OCI-LY1 (cell line): ENCODE data around the gene HSPA5.

Source experiments
- H2AFZ ChIP-seq: fragments of 200-600 bp; sonication (generic), shearing (Covaris generic); 2 replicates; pipeline ENCODE4 v1.6.0; 2014; ENCODE audit warnings: antibody characterized with exemption, mild to moderate bottlenecking, low read length
- H3F3A ChIP-seq: fragments of 200-600 bp; sonication (generic), shearing (Covaris generic); 2 replicates; pipeline ENCODE4 v1.6.0; 2014; ENCODE audit warnings: mild to moderate bottlenecking, antibody characterized with exemption, low read length, moderate library complexity; ENCODE audit not compliant: insufficient read depth
- H3K27ac ChIP-seq: fragments of 200-600 bp; sonication (generic); 2 replicates; pipeline ENCODE4 v1.5.1; 2014; ENCODE audit warnings: low read length, mixed run types, mild to moderate bottlenecking, low read depth; ENCODE audit not compliant: poor library complexity, severe bottlenecking
- H3K27me3 ChIP-seq: fragments of 200-600 bp; sonication (generic); 2 replicates; pipeline ENCODE4 v1.6.0; 2014; ENCODE audit warnings: antibody characterized with exemption, mild to moderate bottlenecking, low read length, moderate library complexity; ENCODE audit not compliant: insufficient read depth
- H3K36me3 ChIP-seq: fragments of 200-600 bp; sonication (generic); 2 replicates; pipeline ENCODE4 v1.6.1; 2014; ENCODE audit warnings: mild to moderate bottlenecking, antibody characterized with exemption, low read length, moderate library complexity, mixed read lengths; ENCODE audit not compliant: insufficient read depth
- H3K4me1 ChIP-seq: fragments of 200-600 bp; sonication (generic); 2 replicates; pipeline ENCODE4 v1.5.1; 2014; ENCODE audit warnings: mild to moderate bottlenecking, low read length, moderate library complexity; ENCODE audit not compliant: insufficient read depth, severe bottlenecking
- H3K4me2 ChIP-seq: fragments of 200-600 bp; sonication (generic), shearing (Covaris generic); 2 replicates; pipeline ENCODE4 v1.6.1; 2014; ENCODE audit warnings: low read length
- H3K4me3 ChIP-seq: fragments of 200-600 bp; sonication (generic); 2 replicates; pipeline ENCODE4 v1.5.1; 2014; ENCODE audit warnings: low read length, low read depth, mild to moderate bottlenecking, mixed read lengths; ENCODE audit not compliant: poor library complexity, severe bottlenecking
- H3K79me2 ChIP-seq: fragments of 200-600 bp; shearing (Covaris generic); 2 replicates; pipeline ENCODE4 v1.6.1; 2016; ENCODE audit warnings: mixed run types, low read length, mixed read lengths; ENCODE audit not compliant: insufficient read depth
- H3K9ac ChIP-seq: fragments of 200-600 bp; sonication (generic), shearing (Covaris generic); 2 replicates; pipeline ENCODE4 v1.6.1; 2014; ENCODE audit warnings: mild to moderate bottlenecking, low read length, mixed read lengths
- H3K9me2 ChIP-seq: fragments of 200-600 bp; sonication (generic), shearing (Covaris generic); 2 replicates; pipeline ENCODE4 v1.6.1; 2014; ENCODE audit warnings: low read depth, mild to moderate bottlenecking, low read length, mixed read lengths
- H3K9me3 ChIP-seq: fragments of 200-600 bp; shearing (Covaris generic); 2 replicates; pipeline ENCODE4 v1.6.1; 2014; ENCODE audit warnings: low read length, mixed read lengths
- H4K20me1 ChIP-seq: fragments of 200-600 bp; sonication (generic), shearing (Covaris generic); 2 replicates; pipeline ENCODE4 v1.6.0; 2016; ENCODE audit warnings: mild to moderate bottlenecking, low read length; ENCODE audit not compliant: insufficient read depth
- EZH2 ChIP-seq: fragments of 200-600 bp; sonication (generic), shearing (Covaris generic); IDR thresholded peaks from 2 replicates; pipeline ENCODE4 v1.8.0; 2017; ENCODE audit warnings: borderline replicate concordance, mixed run types, mild to moderate bottlenecking, antibody characterized with exemption, low read length, moderate library complexity, mixed read lengths
- TF ChIP-seq, protein P1 (sequence below): fragments of 200-600 bp; sonication (generic), shearing (Covaris generic); IDR thresholded peaks from 2 replicates; pipeline ENCODE4 v1.5.1; 2017; ENCODE audit warnings: mild to moderate bottlenecking, antibody characterized with exemption, low read length, moderate library complexity, mixed read lengths

HSPA5 gene

DNA sequence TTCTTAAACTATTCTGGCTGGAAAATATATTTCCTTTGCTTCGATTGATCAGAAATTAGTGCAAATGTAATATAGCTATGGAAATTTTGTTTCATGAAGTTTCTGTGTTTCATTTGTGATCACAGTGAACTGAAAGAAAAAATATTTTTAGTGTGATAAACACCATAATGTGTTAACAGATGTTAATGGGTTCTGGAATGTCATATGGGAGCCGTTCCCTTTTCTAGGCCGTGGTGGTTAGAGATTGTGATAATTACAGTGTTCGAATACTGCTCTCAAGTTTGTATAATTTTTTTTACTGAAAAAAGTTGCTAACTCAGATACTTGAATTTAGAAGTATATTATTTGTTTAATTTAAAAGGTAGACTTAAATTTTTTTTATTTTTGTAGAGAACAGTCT is 39.8 kb upstream of the HSPA5 start:
- TF ChIP-seq EZH2, result no peak
- TF ChIP-seq, protein P1, sequence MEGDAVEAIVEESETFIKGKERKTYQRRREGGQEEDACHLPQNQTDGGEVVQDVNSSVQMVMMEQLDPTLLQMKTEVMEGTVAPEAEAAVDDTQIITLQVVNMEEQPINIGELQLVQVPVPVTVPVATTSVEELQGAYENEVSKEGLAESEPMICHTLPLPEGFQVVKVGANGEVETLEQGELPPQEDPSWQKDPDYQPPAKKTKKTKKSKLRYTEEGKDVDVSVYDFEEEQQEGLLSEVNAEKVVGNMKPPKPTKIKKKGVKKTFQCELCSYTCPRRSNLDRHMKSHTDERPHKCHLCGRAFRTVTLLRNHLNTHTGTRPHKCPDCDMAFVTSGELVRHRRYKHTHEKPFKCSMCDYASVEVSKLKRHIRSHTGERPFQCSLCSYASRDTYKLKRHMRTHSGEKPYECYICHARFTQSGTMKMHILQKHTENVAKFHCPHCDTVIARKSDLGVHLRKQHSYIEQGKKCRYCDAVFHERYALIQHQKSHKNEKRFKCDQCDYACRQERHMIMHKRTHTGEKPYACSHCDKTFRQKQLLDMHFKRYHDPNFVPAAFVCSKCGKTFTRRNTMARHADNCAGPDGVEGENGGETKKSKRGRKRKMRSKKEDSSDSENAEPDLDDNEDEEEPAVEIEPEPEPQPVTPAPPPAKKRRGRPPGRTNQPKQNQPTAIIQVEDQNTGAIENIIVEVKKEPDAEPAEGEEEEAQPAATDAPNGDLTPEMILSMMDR, result no peak
- Histone ChIP-seq H3K9ac (no peak overlapping the region), H3F3A (no peaks in the 10 kb centered on the region), H3K36me3 (peaks cover 5% of the 10 kb centered on the region; the same call in 1 of the 2 replicates), H3K4me1 (no peaks in the 10 kb centered on the region), H3K4me3 (no peak overlapping the region), H3K27ac (no peak overlapping the region), H3K79me2 (peaks cover 65% of the 10 kb centered on the region), H3K4me2 (no peak overlapping the region), H3K9me3 (no peaks in the 10 kb centered on the region), H2AFZ (no peak overlapping the region), H4K20me1 (no peaks in the 10 kb centered on the region), H3K27me3 (no peaks in the 10 kb centered on the region), H3K9me2 (no peaks in the 10 kb centered on the region)

GRCh38 chr9:125277411-125277810 is 36.3 kb upstream of the HSPA5 start:
- Histone ChIP-seq H3K79me2 (peaks cover 74% of the 10 kb centered on the region), H3K4me3 (no peak overlapping the region)

GRCh38 chr9:125276771-125277170 is 35.6 kb upstream of the HSPA5 start:
- Histone ChIP-seq H3K4me3 (no peak overlapping the region), H4K20me1 (no peaks in the 10 kb centered on the region), H3F3A (no peaks in the 10 kb centered on the region), H3K9ac (no peak overlapping the region), H3K36me3 (peaks cover 6% of the 10 kb centered on the region; the same call in 1 of the 2 replicates), H2AFZ (no peak overlapping the region), H3K79me2 (peaks cover 76% of the 10 kb centered on the region), H3K9me3 (no peaks in the 10 kb centered on the region), H3K4me1 (no peaks in the 10 kb centered on the region), H3K9me2 (no peaks in the 10 kb centered on the region), H3K27ac (no peak overlapping the region), H3K4me2 (no peak overlapping the region), H3K27me3 (no peaks in the 10 kb centered on the region)
- TF ChIP-seq EZH2, result no peak

More at GRCh38 chr9:125277411-125277810, 36.3 kb upstream of the HSPA5 start:
- TF ChIP-seq, protein P1, result no peak
- no peak for TF ChIP-seq EZH2
- H2AFZ ChIP-seq, result no peak overlapping the region
- H3K4me2 ChIP-seq, result no peak overlapping the region
- H3K9me3 ChIP-seq, result no peaks in the 10 kb centered on the region
- no peaks in the 10 kb centered on the region for H4K20me1 ChIP-seq
- H3K27me3 ChIP-seq, result no peaks in the 10 kb centered on the region
- H3K27ac ChIP-seq, result no peak overlapping the region
- no peaks in the 10 kb centered on the region for H3K4me1 ChIP-seq
- H3K9me2 ChIP-seq, result no peaks in the 10 kb centered on the region
- H3K36me3 ChIP-seq, result peaks cover 5% of the 10 kb centered on the region; the same call in 1 of the 2 replicates
- no peaks in the 10 kb centered on the region for H3F3A ChIP-seq
- H3K9ac ChIP-seq, result no peak overlapping the region

DNA sequence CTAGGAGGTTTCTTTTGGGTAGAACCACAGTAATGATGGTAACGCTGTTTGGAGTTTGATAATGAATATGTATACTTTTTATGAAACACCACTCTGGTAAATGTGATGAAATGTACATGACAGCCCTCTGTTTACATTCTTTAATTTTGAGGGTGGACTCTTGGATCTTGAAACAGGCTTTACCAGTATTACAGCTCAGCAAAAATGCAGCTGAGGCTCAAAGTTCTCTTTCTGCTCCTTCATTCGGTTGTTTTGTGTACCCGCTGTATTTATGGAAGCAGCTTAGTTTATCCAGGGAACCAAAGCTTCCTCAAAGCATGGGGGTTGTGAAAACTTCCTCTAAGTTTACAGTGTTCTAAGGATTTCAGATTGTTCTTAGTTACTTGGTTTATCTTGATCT is 31.6 kb upstream of the HSPA5 start:
- Histone ChIP-seq H3K4me3 (no peak overlapping the region), H3K79me2 (peaks cover 87% of the 10 kb centered on the region), H3K27me3 (no peaks in the 10 kb centered on the region), H3K4me1 (peaks cover 14% of the 10 kb centered on the region), H3K9me3 (no peaks in the 10 kb centered on the region), H3K9ac (no peak overlapping the region), H3F3A (no peaks in the 10 kb centered on the region), H3K36me3 (peaks cover 8% of the 10 kb centered on the region), H3K27ac (no peak overlapping the region), H3K4me2 (no peak overlapping the region), H3K9me2 (no peaks in the 10 kb centered on the region), H2AFZ (no peak overlapping the region), H4K20me1 (no peaks in the 10 kb centered on the region)
- TF ChIP-seq, protein P1, result no peak
